PFSK-1 (cell line): Measurements from ENCODE around the gene SLC37A3.

Experiments used
- FOXP2 ChIP-seq: optimal IDR thresholded peaks from 2 replicates; pipeline ENCODE3; 2011; ENCODE audit warnings: borderline replicate concordance, control low read depth, inconsistent platforms; ENCODE audit not compliant: insufficient read depth; ENCODE audit errors: extremely low read length, extremely low read depth
- POLR2AphosphoS5 ChIP-seq: IDR thresholded peaks from 2 replicates; pipeline ENCODE4 v1.6.1; 2012; ENCODE audit warnings: low read depth, mild to moderate bottlenecking, control low read depth, low read length, moderate library complexity
- SIN3A ChIP-seq: IDR thresholded peaks from 2 replicates; pipeline ENCODE4 v1.6.1; 2012; ENCODE audit warnings: mild to moderate bottlenecking, low read length, moderate library complexity, borderline replicate concordance; ENCODE audit not compliant: insufficient read depth
- TAF1 ChIP-seq: IDR thresholded peaks from 2 replicates; pipeline ENCODE4 v1.6.1; 2012; ENCODE audit warnings: low read length, control low read depth, borderline replicate concordance; ENCODE audit not compliant: insufficient read depth
- TF ChIP-seq, protein P1 (sequence below), 2 experiments: IDR thresholded peaks; 2 replicates each; pipeline versions ENCODE4 v1.6.1 to v1.8.0; 2011 to 2012; ENCODE audit warnings: low read depth in 2 of 2, low read length in 2 of 2, control low read depth in 1 of 2, inconsistent platforms in 1 of 2, mild to moderate bottlenecking in 1 of 2, moderate library complexity in 1 of 2; ENCODE audit not compliant: insufficient read depth in 1 of 2

The SLC37A3 gene

DNA sequence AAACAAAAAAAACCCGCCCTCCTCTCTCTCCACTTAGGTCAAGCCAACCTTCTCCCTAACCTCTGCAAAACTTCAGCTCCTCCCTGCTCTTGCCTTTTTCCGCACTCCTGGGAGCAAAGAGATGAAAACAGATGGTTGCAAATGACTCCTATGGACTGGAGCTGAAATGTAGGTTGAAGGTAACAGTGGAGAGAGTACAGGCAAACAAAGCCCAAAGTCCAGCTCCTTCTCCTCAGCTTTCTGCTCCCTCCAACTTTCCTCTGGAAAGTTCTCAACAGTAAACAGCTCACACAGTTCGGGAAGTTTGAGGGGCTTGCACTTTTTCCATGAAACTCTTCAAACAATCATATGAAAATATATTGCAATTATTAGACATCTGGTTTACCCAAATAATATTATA lies 90.3 kb downstream of the SLC37A3 start:
- TF ChIP-seq POLR2AphosphoS5 = no peak
- TF ChIP-seq, protein P1, sequence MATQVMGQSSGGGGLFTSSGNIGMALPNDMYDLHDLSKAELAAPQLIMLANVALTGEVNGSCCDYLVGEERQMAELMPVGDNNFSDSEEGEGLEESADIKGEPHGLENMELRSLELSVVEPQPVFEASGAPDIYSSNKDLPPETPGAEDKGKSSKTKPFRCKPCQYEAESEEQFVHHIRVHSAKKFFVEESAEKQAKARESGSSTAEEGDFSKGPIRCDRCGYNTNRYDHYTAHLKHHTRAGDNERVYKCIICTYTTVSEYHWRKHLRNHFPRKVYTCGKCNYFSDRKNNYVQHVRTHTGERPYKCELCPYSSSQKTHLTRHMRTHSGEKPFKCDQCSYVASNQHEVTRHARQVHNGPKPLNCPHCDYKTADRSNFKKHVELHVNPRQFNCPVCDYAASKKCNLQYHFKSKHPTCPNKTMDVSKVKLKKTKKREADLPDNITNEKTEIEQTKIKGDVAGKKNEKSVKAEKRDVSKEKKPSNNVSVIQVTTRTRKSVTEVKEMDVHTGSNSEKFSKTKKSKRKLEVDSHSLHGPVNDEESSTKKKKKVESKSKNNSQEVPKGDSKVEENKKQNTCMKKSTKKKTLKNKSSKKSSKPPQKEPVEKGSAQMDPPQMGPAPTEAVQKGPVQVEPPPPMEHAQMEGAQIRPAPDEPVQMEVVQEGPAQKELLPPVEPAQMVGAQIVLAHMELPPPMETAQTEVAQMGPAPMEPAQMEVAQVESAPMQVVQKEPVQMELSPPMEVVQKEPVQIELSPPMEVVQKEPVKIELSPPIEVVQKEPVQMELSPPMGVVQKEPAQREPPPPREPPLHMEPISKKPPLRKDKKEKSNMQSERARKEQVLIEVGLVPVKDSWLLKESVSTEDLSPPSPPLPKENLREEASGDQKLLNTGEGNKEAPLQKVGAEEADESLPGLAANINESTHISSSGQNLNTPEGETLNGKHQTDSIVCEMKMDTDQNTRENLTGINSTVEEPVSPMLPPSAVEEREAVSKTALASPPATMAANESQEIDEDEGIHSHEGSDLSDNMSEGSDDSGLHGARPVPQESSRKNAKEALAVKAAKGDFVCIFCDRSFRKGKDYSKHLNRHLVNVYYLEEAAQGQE (IDR thresholded peaks at IDR 0.05; ENCODE audit: insufficient read depth in 1 of 2, low read depth in 2 of 2, low read length in 2 of 2) = no peak

DNA sequence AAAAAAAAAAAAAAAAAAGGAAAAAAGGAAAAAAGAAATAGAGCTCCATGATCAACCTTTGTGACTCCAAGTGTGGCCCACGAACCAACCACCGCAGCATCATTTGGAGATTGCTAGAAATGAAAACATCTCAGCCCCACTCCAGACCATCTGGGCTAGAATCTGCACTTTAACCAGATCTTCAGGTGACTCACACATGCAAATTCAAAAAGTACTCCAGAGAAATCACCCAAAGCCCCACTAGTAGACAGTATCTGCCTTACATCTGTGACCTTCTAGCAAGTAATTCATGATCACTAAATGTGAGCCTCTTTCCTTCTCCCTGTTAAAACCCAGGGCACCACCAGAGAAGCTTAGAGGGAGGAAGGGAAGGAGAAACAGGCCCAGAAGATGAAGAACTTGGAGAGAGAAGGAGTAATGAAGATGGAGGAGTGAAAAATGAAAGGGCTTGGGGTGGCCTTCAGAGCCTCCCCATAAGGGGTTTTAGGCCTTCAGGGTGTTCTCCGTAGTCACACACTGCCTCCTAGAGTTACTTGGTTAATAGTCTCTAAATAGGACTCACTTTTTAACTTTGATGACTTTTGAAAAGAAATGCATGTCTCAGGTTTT lies 94.0 kb downstream of the SLC37A3 start:
- TF ChIP-seq POLR2AphosphoS5 (no peak), FOXP2 (no peak), SIN3A (no peak)

DNA sequence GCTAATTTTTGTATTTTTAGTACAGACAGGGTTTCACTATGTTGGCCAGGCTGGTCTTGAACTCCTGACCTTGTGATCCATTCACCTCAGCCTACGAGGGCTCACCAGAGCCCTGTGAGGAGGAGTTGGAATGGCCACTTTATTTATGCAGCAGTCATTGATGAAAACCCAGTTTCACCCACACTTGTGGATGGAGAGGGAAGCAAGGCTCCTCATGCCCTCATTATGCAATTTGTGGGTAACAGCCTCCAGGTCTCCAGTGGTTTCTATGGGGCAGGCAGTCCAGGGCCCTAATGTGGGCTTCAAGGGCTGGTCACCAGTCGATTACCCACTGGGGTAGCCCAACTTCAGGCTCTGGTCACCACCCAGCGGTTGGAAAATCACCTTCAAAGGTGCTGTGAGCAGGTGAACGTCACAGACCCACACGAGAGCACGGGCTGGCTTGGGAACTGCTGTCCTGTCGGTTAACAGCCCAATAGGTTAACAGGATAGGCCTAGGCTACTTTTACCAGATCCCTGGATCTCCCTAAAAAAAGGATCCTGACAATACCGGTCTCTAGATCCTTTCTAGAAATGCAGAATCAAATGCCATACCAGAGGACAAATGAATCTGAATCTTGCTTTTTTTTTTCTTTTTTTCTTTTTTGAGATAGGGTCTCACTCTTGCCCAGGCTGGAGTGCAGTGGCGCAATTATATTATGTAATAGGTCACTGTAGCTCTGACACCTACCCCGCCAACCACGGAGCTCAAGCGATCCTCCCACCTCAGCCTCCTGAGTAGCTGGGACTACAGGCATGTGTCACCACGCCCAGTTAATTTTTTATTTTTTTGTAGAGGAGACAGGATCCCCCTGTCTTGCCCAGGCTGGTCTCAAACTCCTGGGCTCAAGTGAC lies 97.8 kb downstream of the SLC37A3 start:
- TF ChIP-seq, protein P1 (IDR thresholded peaks at IDR 0.05; ENCODE audit: insufficient read depth in 1 of 2, low read depth in 2 of 2, low read length in 2 of 2) = no peak
- TF ChIP-seq TAF1 = no peak
- no peak for TF ChIP-seq FOXP2
- TF ChIP-seq POLR2AphosphoS5 = no peak
- TF ChIP-seq SIN3A = no peak

DNA sequence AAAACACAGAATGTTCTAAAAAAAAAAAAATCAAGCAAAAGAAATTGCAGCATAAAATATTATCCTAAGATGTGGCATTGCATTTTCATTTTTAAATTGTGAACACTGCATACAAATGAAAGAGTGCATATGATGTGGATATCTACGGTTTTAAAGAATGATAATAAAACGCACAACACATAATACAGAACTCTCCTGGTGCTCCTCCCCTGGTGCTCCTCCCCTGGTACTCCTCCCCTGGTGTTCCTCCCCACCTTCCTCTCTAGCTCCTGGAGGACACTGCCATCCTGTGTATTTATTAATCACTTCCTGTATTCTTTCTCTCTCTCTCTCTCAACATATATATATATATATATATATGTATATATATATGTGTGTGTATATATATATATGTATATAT lies 100.1 kb downstream of the SLC37A3 start:
- no peak for TF ChIP-seq POLR2AphosphoS5
- no peak for TF ChIP-seq FOXP2
- TF ChIP-seq SIN3A = no peak
- no peak for TF ChIP-seq TAF1
- TF ChIP-seq, protein P1 (IDR thresholded peaks at IDR 0.05; ENCODE audit: insufficient read depth in 1 of 2, low read depth in 2 of 2, low read length in 2 of 2) = no peak

DNA sequence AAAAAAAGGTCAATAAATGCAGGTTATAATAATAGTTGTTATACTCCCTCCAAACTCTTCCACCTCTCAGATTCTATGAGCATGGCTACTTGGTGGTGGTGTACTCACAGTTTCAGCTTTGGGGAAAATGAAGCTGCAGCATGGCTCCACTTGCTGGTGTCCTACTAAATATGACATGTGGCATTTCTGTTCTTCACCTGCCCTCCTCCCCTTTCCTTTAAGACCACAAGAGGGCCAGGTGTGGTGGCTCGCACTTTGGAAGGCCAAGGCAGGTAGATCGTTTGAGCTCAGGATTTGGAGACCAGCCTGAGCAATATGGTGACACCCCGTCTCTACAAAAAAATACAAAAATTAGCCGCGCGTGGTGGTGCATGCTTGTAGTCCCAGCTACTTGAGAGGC lies 101.1 kb downstream of the SLC37A3 start:
- TF ChIP-seq, protein P1 (IDR thresholded peaks at IDR 0.05; ENCODE audit: insufficient read depth in 1 of 2, low read depth in 2 of 2, low read length in 2 of 2) = no peak
- TF ChIP-seq SIN3A (no peak), TAF1 (no peak), FOXP2 (no peak), POLR2AphosphoS5 (no peak)
